ENCODE results near the gene MYO16. TPM values are rescaled to one million over a fixed set of nuclear protein-coding genes. Genes with fewer than 3 reads are reported as not detected.

Gene MYO16
- total and polyA plus RNA-seq, 7 donors: 0.01 to 0.46 (median 0.30) TPM

DNA sequence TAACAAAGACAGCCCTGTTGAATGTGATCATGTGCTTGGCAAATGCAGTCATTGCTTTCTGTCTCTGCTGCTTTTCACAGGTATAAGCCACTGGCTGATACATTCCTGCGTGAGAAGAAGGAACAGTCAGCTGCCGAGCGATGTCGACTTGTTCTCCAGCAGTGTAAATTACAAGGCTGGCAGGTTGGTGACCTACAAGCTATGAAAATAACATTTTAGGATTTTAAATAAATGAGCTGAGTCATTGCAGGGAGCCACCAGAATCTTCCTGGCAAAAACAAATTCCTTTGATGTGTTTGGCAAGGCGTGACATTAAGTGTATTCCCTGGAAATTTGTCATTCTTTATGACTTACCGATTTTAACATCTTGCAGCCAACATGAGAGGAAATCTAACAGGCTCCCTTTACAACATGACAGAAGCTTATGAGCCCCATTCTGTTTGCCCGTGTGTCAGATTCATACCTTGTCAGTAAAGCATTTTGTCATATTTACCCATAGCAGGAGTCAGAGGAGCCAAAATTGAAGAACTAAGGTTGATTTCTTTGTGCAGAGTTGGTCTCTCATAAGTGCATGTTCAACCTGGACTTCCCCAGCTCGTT is 471.4 kb downstream of the MYO16 start:
- intact Hi-C loops (cut with DNase I): no loop called here
- no peak overlapping the region for H3K4me3 ChIP-seq
- no peak for TF ChIP-seq CTCF (IDR thresholded peaks at IDR 0.05)
- H3K36me3 ChIP-seq (ENCODE audit: insufficient read depth in 1 of 2, low read depth in 1 of 2): no peaks in the 10 kb centered on the region
- WGBS, 3 donors: 49 to 56% (median 49%) methylated on average over 8 of the region's 8 CpGs
- H3K27me3 ChIP-seq (ENCODE audit: insufficient read depth in 3 of 3, low read length in 2 of 3): peaks cover 0 to 1% (median 0%) of the 10 kb centered on the region in 3 donors
- H3K27ac ChIP-seq: no peak overlapping the region
- no peak for ATAC-seq
- no peaks in the 10 kb centered on the region for H3K4me1 ChIP-seq
- H3K9me3 ChIP-seq: no peaks in the 10 kb centered on the region
- no peak for DNase-seq

DNA sequence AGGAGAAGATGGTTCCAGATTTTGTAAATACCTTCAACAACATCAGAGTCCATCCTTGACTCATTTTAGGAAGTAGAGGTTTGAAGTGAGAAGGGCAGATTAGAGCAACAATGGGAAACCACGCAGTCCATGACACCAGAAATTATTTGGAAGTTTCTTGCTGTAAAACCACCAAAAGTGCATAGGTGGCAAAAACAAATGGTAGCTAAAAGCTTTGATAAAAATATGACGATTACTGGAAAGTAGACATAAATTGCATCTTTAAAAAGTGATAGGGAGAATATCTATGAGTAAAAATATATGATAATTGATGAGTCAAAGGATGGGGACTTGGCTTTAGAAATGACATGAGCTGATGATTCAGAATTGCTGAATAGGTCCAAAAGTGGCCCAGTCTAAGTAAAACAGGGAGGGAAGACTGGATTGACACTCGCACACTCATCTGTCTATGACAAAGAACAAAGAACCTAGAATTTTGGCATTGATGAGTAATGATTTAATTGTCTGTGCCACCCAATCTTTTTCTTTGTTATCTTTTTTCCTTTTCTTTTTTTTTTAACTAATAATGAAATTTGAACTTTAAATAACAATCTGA is 472.2 kb downstream of the MYO16 start:
- H3K27ac ChIP-seq: no peak overlapping the region
- 82 to 91% (median 85%) methylated on average over 3 of the region's 3 CpGs for WGBS, 3 donors
- intact Hi-C loops (cut with DNase I): no loop called here
- H3K4me1 ChIP-seq: no peaks in the 10 kb centered on the region
- H3K36me3 ChIP-seq (ENCODE audit: insufficient read depth in 1 of 2, low read depth in 1 of 2): no peaks in the 10 kb centered on the region
- H3K27me3 ChIP-seq (ENCODE audit: insufficient read depth in 3 of 3, low read length in 2 of 3): no peaks in the 10 kb centered on the region
- H3K4me3 ChIP-seq: no peak overlapping the region
- TF ChIP-seq CTCF (IDR thresholded peaks at IDR 0.05): no peak
- no peaks in the 10 kb centered on the region for H3K9me3 ChIP-seq
- ATAC-seq: no peak
- no peak for DNase-seq

DNA sequence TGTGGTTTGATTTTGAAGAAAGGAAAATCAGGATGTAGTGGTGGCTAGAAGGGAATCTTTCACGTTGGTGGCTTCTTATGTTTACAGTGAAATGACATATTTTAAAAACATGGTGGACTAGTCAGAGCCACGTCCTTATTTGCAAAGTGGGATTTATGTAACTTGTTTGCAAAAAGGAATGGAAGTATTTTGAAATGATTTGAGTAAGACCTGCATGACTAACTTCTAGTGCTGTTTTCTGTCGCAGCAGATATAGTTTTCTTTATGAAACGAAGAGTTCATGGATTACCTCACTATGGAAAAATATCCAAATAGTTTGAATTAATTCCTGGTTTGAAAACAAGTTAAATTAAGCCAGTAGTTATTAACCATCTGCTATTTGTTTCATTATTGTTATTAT is 476.5 kb downstream of the MYO16 start:
- DNase-seq: no peak
- intact Hi-C loops (cut with DNase I): no loop called here
- WGBS, 3 donors: 56 to 71% (median 67%) methylated on average over 4 of the region's 4 CpGs
- Histone ChIP-seq H3K4me3 (no peak overlapping the region), H3K36me3 (ENCODE audit: insufficient read depth in 1 of 2, low read depth in 1 of 2) (no peaks in the 10 kb centered on the region), H3K4me1 (no peaks in the 10 kb centered on the region), H3K27ac (no peak overlapping the region), H3K9me3 (no peaks in the 10 kb centered on the region), H3K27me3 (ENCODE audit: insufficient read depth in 3 of 3, low read length in 2 of 3) (no peaks in the 10 kb centered on the region)
- no peak for TF ChIP-seq CTCF (IDR thresholded peaks at IDR 0.05)
- ATAC-seq: no peak

GRCh38 chr13:109110159-109110558 is 480.7 kb downstream of the MYO16 start:
- H3K27ac ChIP-seq: no peak overlapping the region
- TF ChIP-seq CTCF (IDR thresholded peaks at IDR 0.05): no peak
- intact Hi-C loops (cut with DNase I): no loop called here
- WGBS, 3 donors: 50 to 79% (median 74%) methylated on average over 1 of the region's 1 CpG
- H3K4me1 ChIP-seq: no peaks in the 10 kb centered on the region
- H3K9me3 ChIP-seq: no peaks in the 10 kb centered on the region
- H3K36me3 ChIP-seq (ENCODE audit: insufficient read depth in 1 of 2, low read depth in 1 of 2): no peaks in the 10 kb centered on the region
- no peak overlapping the region for H3K4me3 ChIP-seq
- ATAC-seq: no peak
- H3K27me3 ChIP-seq (ENCODE audit: insufficient read depth in 3 of 3, low read length in 2 of 3): peaks cover 0 to 4% (median 0%) of the 10 kb centered on the region in 3 donors
- DNase-seq: no peak

GRCh38 chr13:109111141-109111540 is 481.7 kb downstream of the MYO16 start:
- no peak for TF ChIP-seq CTCF (IDR thresholded peaks at IDR 0.05)
- Histone ChIP-seq H3K27ac (no peak overlapping the region), H3K27me3 (ENCODE audit: insufficient read depth in 3 of 3, low read length in 2 of 3) (peaks cover 0 to 4% (median 0%) of the 10 kb centered on the region in 3 donors), H3K36me3 (ENCODE audit: insufficient read depth in 1 of 2, low read depth in 1 of 2) (no peaks in the 10 kb centered on the region), H3K4me3 (no peak overlapping the region), H3K9me3 (no peaks in the 10 kb centered on the region), H3K4me1 (no peaks in the 10 kb centered on the region)
- no peak for DNase-seq
- WGBS, 3 donors: 63 to 91% (median 70%) methylated on average over 1 of the region's 1 CpG
- no peak for ATAC-seq
- intact Hi-C loops (cut with DNase I): no loop called here

Data from psoas muscle (tissue), 8 donors.